Measurements from ENCODE around the gene HTR1B. TPM values are rescaled to one million over a fixed set of nuclear protein-coding genes. Genes with fewer than 3 reads are reported as not detected.

HTR1B gene
- total and polyA plus RNA-seq, 2 of the 4 experiments (the other 2 are of a cell fraction), result 0.27 to 0.36 TPM

DNA sequence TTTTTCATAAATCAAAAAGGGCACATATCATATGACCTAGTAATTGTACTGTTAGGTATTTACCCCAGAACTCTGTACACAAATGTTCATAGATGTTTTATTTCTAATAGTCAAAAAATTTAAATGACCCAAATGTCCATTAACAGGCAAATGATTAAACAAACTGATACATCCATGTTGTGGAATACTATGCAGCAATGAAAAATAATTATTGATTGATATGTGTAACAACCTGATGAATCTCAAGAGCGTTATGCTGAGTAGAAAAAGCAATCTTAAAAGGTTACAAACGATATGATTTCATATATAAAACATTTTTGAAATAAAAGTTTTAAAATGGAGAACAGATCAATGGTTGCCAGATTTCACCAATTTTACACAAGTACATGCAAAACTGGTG is 18.1 kb downstream of the HTR1B start:
- CTCF ChIA-PET, result no interaction called here
- intact Hi-C loops (cut with micrococcal nuclease), result no loop called here

More for the DNA sequence above, 18.1 kb downstream of the HTR1B start:
- in situ Hi-C loops (cut with MboI; ENCODE audit: low sequenced_read_pairs) (no loop called here), dilution Hi-C loops (cut with HindIII; ENCODE audit: low sequenced_read_pairs, unreplicated experiment) (no loop called here)
- Histone ChIP-seq H3K23ac (ENCODE audit: low read depth, low read length) (no peak overlapping the region), H3K4me2 (ENCODE audit: low read depth, low read length) (no peak overlapping the region), H2BK15ac (ENCODE audit: low read depth, low read length) (no peak overlapping the region), H3K4ac (ENCODE audit: low read depth, low read length) (no peak overlapping the region), H3K9me3 (ENCODE audit: control insufficient read depth, insufficient read depth, low read length) (no peaks in the 10 kb centered on the region), H2BK5ac (ENCODE audit: low read depth, low read length, poor library complexity, severe bottlenecking) (no peak overlapping the region), H2BK120ac (ENCODE audit: low read depth, low read length) (no peak overlapping the region), H3K14ac (replicated peaks; ENCODE audit: low read depth, low read length) (no peak overlapping the region), H3K56ac (ENCODE audit: extremely low read depth, insufficient read depth, low read length) (no peak overlapping the region), H2BK20ac (ENCODE audit: low read depth, low read length) (no peak overlapping the region), H2AK5ac (ENCODE audit: low read depth, low read length) (no peak overlapping the region), H3K79me1 (ENCODE audit: low read depth in 1 of 2, low read length in 2 of 2) (no peaks in the 10 kb centered on the region), H4K91ac (ENCODE audit: insufficient read depth, low read depth, low read length) (no peak overlapping the region), H3K36me3 (ENCODE audit: control insufficient read depth, insufficient read depth, low read length) (no peaks in the 10 kb centered on the region), H4K5ac (ENCODE audit: low read depth, low read length) (no peak overlapping the region), H4K20me1 (ENCODE audit: insufficient read depth, low read length) (no peaks in the 10 kb centered on the region), H3K9me1 (ENCODE audit: insufficient read depth, low read length) (peaks cover 4% of the 10 kb centered on the region), H3K27me3 (ENCODE audit: control insufficient read depth, insufficient read depth, low read length) (no peaks in the 10 kb centered on the region), H2AK9ac (replicated peaks; ENCODE audit: low read depth, low read length, poor library complexity) (no peak overlapping the region), H4K8ac (ENCODE audit: low read depth in 2 of 2, low read length in 2 of 2) (no peak overlapping the region), H3K4me3 (ENCODE audit: insufficient read depth, low read depth, low read length) (no peak overlapping the region), H2AFZ (replicated peaks; ENCODE audit: low read length, poor library complexity) (no peak overlapping the region), H3K9ac (ENCODE audit: low read depth, low read length) (no peak overlapping the region), H3K4me1 (ENCODE audit: control insufficient read depth, insufficient read depth, low read length) (peaks cover 9% of the 10 kb centered on the region), H3K27ac (ENCODE audit: insufficient read depth, low read length) (no peak overlapping the region), H3K18ac (ENCODE audit: low read depth, low read length) (no peak overlapping the region)
- TF ChIP-seq CTCF (conservative IDR thresholded peaks at IDR 0.05; ENCODE audit: low read depth, low read length) (no peak), SMC3 (IDR thresholded peaks at IDR 0.05; ENCODE audit: low read depth, low read length) (no peak), MXI1 (IDR thresholded peaks at IDR 0.05; ENCODE audit: borderline replicate concordance, low read depth, low read length) (no peak), RCOR1 (IDR thresholded peaks at IDR 0.05; ENCODE audit: insufficient replicate concordance, low read length) (no peak), RAD21 (IDR thresholded peaks at IDR 0.05; ENCODE audit: low read length) (no peak), MAZ (IDR thresholded peaks at IDR 0.05; ENCODE audit: borderline replicate concordance, low read depth, low read length) (no peak), MAFK (IDR thresholded peaks at IDR 0.05; ENCODE audit: low read depth, low read length) (no peak), FOS (IDR thresholded peaks at IDR 0.05; ENCODE audit: low read depth, low read length) (no peak), BHLHE40 (IDR thresholded peaks at IDR 0.05; ENCODE audit: low read depth, low read length) (no peak)
- TF ChIP-seq, protein P1, sequence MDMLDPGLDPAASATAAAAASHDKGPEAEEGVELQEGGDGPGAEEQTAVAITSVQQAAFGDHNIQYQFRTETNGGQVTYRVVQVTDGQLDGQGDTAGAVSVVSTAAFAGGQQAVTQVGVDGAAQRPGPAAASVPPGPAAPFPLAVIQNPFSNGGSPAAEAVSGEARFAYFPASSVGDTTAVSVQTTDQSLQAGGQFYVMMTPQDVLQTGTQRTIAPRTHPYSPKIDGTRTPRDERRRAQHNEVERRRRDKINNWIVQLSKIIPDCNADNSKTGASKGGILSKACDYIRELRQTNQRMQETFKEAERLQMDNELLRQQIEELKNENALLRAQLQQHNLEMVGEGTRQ (IDR thresholded peaks at IDR 0.05; ENCODE audit: low read depth, low read length), result no peak
- TF ChIP-seq, protein P2, sequence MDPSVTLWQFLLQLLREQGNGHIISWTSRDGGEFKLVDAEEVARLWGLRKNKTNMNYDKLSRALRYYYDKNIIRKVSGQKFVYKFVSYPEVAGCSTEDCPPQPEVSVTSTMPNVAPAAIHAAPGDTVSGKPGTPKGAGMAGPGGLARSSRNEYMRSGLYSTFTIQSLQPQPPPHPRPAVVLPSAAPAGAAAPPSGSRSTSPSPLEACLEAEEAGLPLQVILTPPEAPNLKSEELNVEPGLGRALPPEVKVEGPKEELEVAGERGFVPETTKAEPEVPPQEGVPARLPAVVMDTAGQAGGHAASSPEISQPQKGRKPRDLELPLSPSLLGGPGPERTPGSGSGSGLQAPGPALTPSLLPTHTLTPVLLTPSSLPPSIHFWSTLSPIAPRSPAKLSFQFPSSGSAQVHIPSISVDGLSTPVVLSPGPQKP (IDR thresholded peaks at IDR 0.05; ENCODE audit: borderline replicate concordance, low read depth, low read length), result no peak
- POLR2A ChIA-PET (ENCODE audit: unreplicated experiment), result no interaction called here
- no CpG with 5 or more reads among the region's 2 CpGs for WGBS, 2 experiments (ENCODE audit: extremely low coverage in 2 of 2, insufficient read length in 1 of 2)
- no TSS peak for BruUV-seq (replicated peaks)
- DNase-seq (no peak), ATAC-seq (ENCODE audit: low read depth) (no peak)
